ENCODE results near the gene CDHR5.

CDHR5 gene

GRCh38 chr11:598005-598680 is 26.6 kb downstream of the CDHR5 start:
- Histone ChIP-seq H2AFZ (ENCODE audit: low read depth, low read length) (no peak overlapping the region), H3K79me2 (ENCODE audit: insufficient read depth, low read length) (peaks cover 40% of the 10 kb centered on the region; the same call in 1 of the 2 replicates), H3K27me3 (ENCODE audit: insufficient read depth, low read length, poor library complexity) (no peaks in the 10 kb centered on the region), H3K9me3 (ENCODE audit: insufficient read depth, low read length, severe bottlenecking) (no peaks in the 10 kb centered on the region), H3K4me2 (ENCODE audit: insufficient read depth, low read length) (no peak overlapping the region), H3K27ac (ENCODE audit: low read length) (no peak overlapping the region), H3K36me3 (ENCODE audit: insufficient read depth, low read length) (peaks cover 95% of the 10 kb centered on the region), H3K9ac (ENCODE audit: low read depth, low read length) (no peak overlapping the region), H3K4me1 (ENCODE audit: insufficient read depth, low read length) (no peaks in the 10 kb centered on the region), H4K20me1 (ENCODE audit: insufficient read depth, low read length) (peaks cover 54% of the 10 kb centered on the region), H3K4me3 (ENCODE audit: low read depth in 1 of 2, low read length in 2 of 2) (no peak overlapping the region)
- TF ChIP-seq CTCF (IDR thresholded peaks at IDR 0.05; ENCODE audit: borderline replicate concordance, extremely low read depth, low read length, poor library complexity, severe bottlenecking) (no peak), EZH2 (IDR thresholded peaks at IDR 0.05; ENCODE audit: borderline replicate concordance, low read depth, low read length, severe bottlenecking) (no peak)
- DNase-seq (no peak), ATAC-seq (ENCODE audit: insufficient read depth, low read depth) (no peak)

GRCh38 chr11:597166-597725 is 27.5 kb downstream of the CDHR5 start:
- DNase-seq: no peak
- H3K4me2 ChIP-seq (ENCODE audit: insufficient read depth, low read length): no peak overlapping the region
- H3K36me3 ChIP-seq (ENCODE audit: insufficient read depth, low read length): peaks cover 95% of the 10 kb centered on the region

GRCh38 chr11:596374-596773 is 28.4 kb downstream of the CDHR5 start:
- Histone ChIP-seq H3K4me2 (ENCODE audit: insufficient read depth, low read length) (no peak overlapping the region), H3K9ac (ENCODE audit: low read depth, low read length) (no peak overlapping the region), H3K4me1 (ENCODE audit: insufficient read depth, low read length) (no peaks in the 10 kb centered on the region), H2AFZ (ENCODE audit: low read depth, low read length) (no peak overlapping the region), H3K27me3 (ENCODE audit: insufficient read depth, low read length, poor library complexity) (no peaks in the 10 kb centered on the region), H3K79me2 (ENCODE audit: insufficient read depth, low read length) (peaks cover 43% of the 10 kb centered on the region), H3K36me3 (ENCODE audit: insufficient read depth, low read length) (peaks cover 93% of the 10 kb centered on the region), H3K4me3 (ENCODE audit: low read depth in 1 of 2, low read length in 2 of 2) (no peak overlapping the region), H3K9me3 (ENCODE audit: insufficient read depth, low read length, severe bottlenecking) (no peaks in the 10 kb centered on the region), H4K20me1 (ENCODE audit: insufficient read depth, low read length) (peaks cover 51% of the 10 kb centered on the region), H3K27ac (ENCODE audit: low read length) (no peak overlapping the region)
- ATAC-seq (ENCODE audit: insufficient read depth, low read depth) (no peak), DNase-seq (no peak)
- TF ChIP-seq EZH2 (IDR thresholded peaks at IDR 0.05; ENCODE audit: borderline replicate concordance, low read depth, low read length, severe bottlenecking) (no peak), CTCF (IDR thresholded peaks at IDR 0.05; ENCODE audit: borderline replicate concordance, extremely low read depth, low read length, poor library complexity, severe bottlenecking) (no peak)

More at GRCh38 chr11:597166-597725, 27.5 kb downstream of the CDHR5 start:
- H3K79me2 ChIP-seq (ENCODE audit: insufficient read depth, low read length): peaks cover 44% of the 10 kb centered on the region
- no peak overlapping the region for H3K9ac ChIP-seq (ENCODE audit: low read depth, low read length)
- H3K9me3 ChIP-seq (ENCODE audit: insufficient read depth, low read length, severe bottlenecking): no peaks in the 10 kb centered on the region
- ATAC-seq (ENCODE audit: insufficient read depth, low read depth): 0 out of 3 replicates have a peak, but pooled peaks have one; percentile 46
- H2AFZ ChIP-seq (ENCODE audit: low read depth, low read length): no peak overlapping the region
- H3K27me3 ChIP-seq (ENCODE audit: insufficient read depth, low read length, poor library complexity): no peaks in the 10 kb centered on the region
- TF ChIP-seq EZH2 (IDR thresholded peaks at IDR 0.05; ENCODE audit: borderline replicate concordance, low read depth, low read length, severe bottlenecking) (no peak), CTCF (IDR thresholded peaks at IDR 0.05; ENCODE audit: borderline replicate concordance, extremely low read depth, low read length, poor library complexity, severe bottlenecking) (peak; percentile 44)
- H3K4me3 ChIP-seq (ENCODE audit: low read depth in 1 of 2, low read length in 2 of 2): no peak overlapping the region
- H3K27ac ChIP-seq (ENCODE audit: low read length): no peak overlapping the region
- H3K4me1 ChIP-seq (ENCODE audit: insufficient read depth, low read length): no peaks in the 10 kb centered on the region
- H4K20me1 ChIP-seq (ENCODE audit: insufficient read depth, low read length): peaks cover 56% of the 10 kb centered on the region
